Measurements from ENCODE around the gene SLC38A9.

Gene SLC38A9

GRCh38 chr5:55679556-55679955, 32.6 kb downstream of the SLC38A9 start:
- H3K36me3 ChIP-seq (ENCODE audit: control insufficient read depth, insufficient read depth, low read length) = no peaks in the 10 kb centered on the region
- H3K9me3 ChIP-seq (ENCODE audit: control insufficient read depth, insufficient read depth, low read length) = no peaks in the 10 kb centered on the region
- peaks cover 3% of the 10 kb centered on the region for H3K4me1 ChIP-seq (ENCODE audit: control insufficient read depth, insufficient read depth, low read length)
- H3K27me3 ChIP-seq (ENCODE audit: control insufficient read depth, insufficient read depth, low read length) = no peaks in the 10 kb centered on the region
- no peak overlapping the region for H3K4me3 ChIP-seq (ENCODE audit: low read depth, low read length)
- no peak overlapping the region for H3K9ac ChIP-seq (ENCODE audit: low read depth, low read length)

- Histone ChIP-seq H3K36me3 (ENCODE audit: control insufficient read depth, insufficient read depth, low read length) (no peaks in the 10 kb centered on the region), H3K9me3 (ENCODE audit: control insufficient read depth, insufficient read depth, low read length) (no peaks in the 10 kb centered on the region), H3K27me3 (ENCODE audit: control insufficient read depth, insufficient read depth, low read length) (no peaks in the 10 kb centered on the region), H3K4me3 (ENCODE audit: low read depth, low read length) (no peak overlapping the region), H3K4me1 (ENCODE audit: control insufficient read depth, insufficient read depth, low read length) (no peaks in the 10 kb centered on the region), H3K9ac (ENCODE audit: low read depth, low read length) (no peak overlapping the region)
These were observed 37.0 kb downstream of the SLC38A9 start for GRCh38 chr5:55675119-55675518.

- no peaks in the 10 kb centered on the region for H3K27me3 ChIP-seq (ENCODE audit: control insufficient read depth, insufficient read depth, low read length)
- no peak overlapping the region for H3K9ac ChIP-seq (ENCODE audit: low read depth, low read length)
- H3K4me1 ChIP-seq (ENCODE audit: control insufficient read depth, insufficient read depth, low read length) = no peaks in the 10 kb centered on the region
- H3K9me3 ChIP-seq (ENCODE audit: control insufficient read depth, insufficient read depth, low read length) = no peaks in the 10 kb centered on the region
- no peaks in the 10 kb centered on the region for H3K36me3 ChIP-seq (ENCODE audit: control insufficient read depth, insufficient read depth, low read length)
- H3K4me3 ChIP-seq (ENCODE audit: low read depth, low read length) = no peak overlapping the region
These were observed 37.8 kb downstream of the SLC38A9 start for GRCh38 chr5:55674340-55674739.

GRCh38 chr5:55672477-55672911, 39.6 kb downstream of the SLC38A9 start:
- H3K4me1 ChIP-seq (ENCODE audit: control insufficient read depth, insufficient read depth, low read length) = no peaks in the 10 kb centered on the region
- H3K9ac ChIP-seq (ENCODE audit: low read depth, low read length) = no peak overlapping the region
- H3K27me3 ChIP-seq (ENCODE audit: control insufficient read depth, insufficient read depth, low read length) = no peaks in the 10 kb centered on the region
- H3K36me3 ChIP-seq (ENCODE audit: control insufficient read depth, insufficient read depth, low read length) = no peaks in the 10 kb centered on the region
- no peak overlapping the region for H3K4me3 ChIP-seq (ENCODE audit: low read depth, low read length)
- H3K9me3 ChIP-seq (ENCODE audit: control insufficient read depth, insufficient read depth, low read length) = no peaks in the 10 kb centered on the region

GRCh38 chr5:55671975-55672374, 40.1 kb downstream of the SLC38A9 start:
- no peak overlapping the region for H3K4me3 ChIP-seq (ENCODE audit: low read depth, low read length)
- no peaks in the 10 kb centered on the region for H3K9me3 ChIP-seq (ENCODE audit: control insufficient read depth, insufficient read depth, low read length)
- no peaks in the 10 kb centered on the region for H3K36me3 ChIP-seq (ENCODE audit: control insufficient read depth, insufficient read depth, low read length)
- no peak overlapping the region for H3K9ac ChIP-seq (ENCODE audit: low read depth, low read length)
- H3K4me1 ChIP-seq (ENCODE audit: control insufficient read depth, insufficient read depth, low read length) = no peaks in the 10 kb centered on the region
- no peaks in the 10 kb centered on the region for H3K27me3 ChIP-seq (ENCODE audit: control insufficient read depth, insufficient read depth, low read length)

GRCh38 chr5:55668356-55668755, 43.8 kb downstream of the SLC38A9 start:
- Histone ChIP-seq H3K36me3 (ENCODE audit: control insufficient read depth, insufficient read depth, low read length) (no peaks in the 10 kb centered on the region), H3K27me3 (ENCODE audit: control insufficient read depth, insufficient read depth, low read length) (no peaks in the 10 kb centered on the region), H3K9me3 (ENCODE audit: control insufficient read depth, insufficient read depth, low read length) (no peaks in the 10 kb centered on the region), H3K4me3 (ENCODE audit: low read depth, low read length) (no peak overlapping the region), H3K4me1 (ENCODE audit: control insufficient read depth, insufficient read depth, low read length) (no peaks in the 10 kb centered on the region), H3K9ac (ENCODE audit: low read depth, low read length) (no peak overlapping the region)

GRCh38 chr5:55667938-55668337, 44.2 kb downstream of the SLC38A9 start:
- no peaks in the 10 kb centered on the region for H3K4me1 ChIP-seq (ENCODE audit: control insufficient read depth, insufficient read depth, low read length)
- H3K9ac ChIP-seq (ENCODE audit: low read depth, low read length) = no peak overlapping the region

GRCh38 chr5:55665065-55665464, 47.1 kb downstream of the SLC38A9 start:
- no peak overlapping the region for H3K9ac ChIP-seq (ENCODE audit: low read depth, low read length)
- H3K4me1 ChIP-seq (ENCODE audit: control insufficient read depth, insufficient read depth, low read length) = no peaks in the 10 kb centered on the region
- H3K36me3 ChIP-seq (ENCODE audit: control insufficient read depth, insufficient read depth, low read length) = no peaks in the 10 kb centered on the region
- no peak overlapping the region for H3K4me3 ChIP-seq (ENCODE audit: low read depth, low read length)
- no peaks in the 10 kb centered on the region for H3K9me3 ChIP-seq (ENCODE audit: control insufficient read depth, insufficient read depth, low read length)
- H3K27me3 ChIP-seq (ENCODE audit: control insufficient read depth, insufficient read depth, low read length) = no peaks in the 10 kb centered on the region

More at GRCh38 chr5:55667938-55668337, 44.2 kb downstream of the SLC38A9 start:
- no peaks in the 10 kb centered on the region for H3K36me3 ChIP-seq (ENCODE audit: control insufficient read depth, insufficient read depth, low read length)
- no peaks in the 10 kb centered on the region for H3K27me3 ChIP-seq (ENCODE audit: control insufficient read depth, insufficient read depth, low read length)
- H3K4me3 ChIP-seq (ENCODE audit: low read depth, low read length) = no peak overlapping the region
- no peaks in the 10 kb centered on the region for H3K9me3 ChIP-seq (ENCODE audit: control insufficient read depth, insufficient read depth, low read length)

GRCh38 chr5:55657443-55657842, 54.7 kb downstream of the SLC38A9 start:
- Histone ChIP-seq H3K4me1 (ENCODE audit: control insufficient read depth, insufficient read depth, low read length) (no peaks in the 10 kb centered on the region), H3K4me3 (ENCODE audit: low read depth, low read length) (no peak overlapping the region), H3K9ac (ENCODE audit: low read depth, low read length) (no peak overlapping the region), H3K36me3 (ENCODE audit: control insufficient read depth, insufficient read depth, low read length) (no peaks in the 10 kb centered on the region), H3K27me3 (ENCODE audit: control insufficient read depth, insufficient read depth, low read length) (no peaks in the 10 kb centered on the region), H3K9me3 (ENCODE audit: control insufficient read depth, insufficient read depth, low read length) (no peaks in the 10 kb centered on the region)

GRCh38 chr5:55650386-55650785, 61.7 kb downstream of the SLC38A9 start:
- Histone ChIP-seq H3K9me3 (ENCODE audit: control insufficient read depth, insufficient read depth, low read length) (no peaks in the 10 kb centered on the region), H3K27me3 (ENCODE audit: control insufficient read depth, insufficient read depth, low read length) (no peaks in the 10 kb centered on the region), H3K9ac (ENCODE audit: low read depth, low read length) (no peak overlapping the region), H3K4me3 (ENCODE audit: low read depth, low read length) (no peak overlapping the region), H3K4me1 (ENCODE audit: control insufficient read depth, insufficient read depth, low read length) (no peaks in the 10 kb centered on the region), H3K36me3 (ENCODE audit: control insufficient read depth, insufficient read depth, low read length) (peaks cover 3% of the 10 kb centered on the region)

GRCh38 chr5:55649963-55650362, 62.2 kb downstream of the SLC38A9 start:
- Histone ChIP-seq H3K4me3 (ENCODE audit: low read depth, low read length) (no peak overlapping the region), H3K9me3 (ENCODE audit: control insufficient read depth, insufficient read depth, low read length) (no peaks in the 10 kb centered on the region), H3K36me3 (ENCODE audit: control insufficient read depth, insufficient read depth, low read length) (peaks cover 3% of the 10 kb centered on the region), H3K27me3 (ENCODE audit: control insufficient read depth, insufficient read depth, low read length) (no peaks in the 10 kb centered on the region), H3K4me1 (ENCODE audit: control insufficient read depth, insufficient read depth, low read length) (no peaks in the 10 kb centered on the region), H3K9ac (ENCODE audit: low read depth, low read length) (no peak overlapping the region)

GRCh38 chr5:55645304-55645703, 66.8 kb downstream of the SLC38A9 start:
- Histone ChIP-seq H3K9me3 (ENCODE audit: control insufficient read depth, insufficient read depth, low read length) (no peaks in the 10 kb centered on the region), H3K27me3 (ENCODE audit: control insufficient read depth, insufficient read depth, low read length) (no peaks in the 10 kb centered on the region), H3K9ac (ENCODE audit: low read depth, low read length) (no peak overlapping the region), H3K4me3 (ENCODE audit: low read depth, low read length) (no peak overlapping the region), H3K36me3 (ENCODE audit: control insufficient read depth, insufficient read depth, low read length) (no peaks in the 10 kb centered on the region), H3K4me1 (ENCODE audit: control insufficient read depth, insufficient read depth, low read length) (peaks cover 7% of the 10 kb centered on the region)

GRCh38 chr5:55638455-55638854, 73.7 kb downstream of the SLC38A9 start:
- Histone ChIP-seq H3K9ac (ENCODE audit: low read depth, low read length) (no peak overlapping the region), H3K9me3 (ENCODE audit: control insufficient read depth, insufficient read depth, low read length) (no peaks in the 10 kb centered on the region), H3K4me3 (ENCODE audit: low read depth, low read length) (no peak overlapping the region), H3K4me1 (ENCODE audit: control insufficient read depth, insufficient read depth, low read length) (peaks cover 24% of the 10 kb centered on the region), H3K36me3 (ENCODE audit: control insufficient read depth, insufficient read depth, low read length) (no peaks in the 10 kb centered on the region), H3K27me3 (ENCODE audit: control insufficient read depth, insufficient read depth, low read length) (no peaks in the 10 kb centered on the region)

All from iPS-15b (cell line).